ENCODE measurements around the gene DAPK1. TPM values are rescaled to one million over a fixed set of nuclear protein-coding genes. Genes with fewer than 3 reads are reported as not detected.
"Not testable (repeated sequence)": the region's sequence is repeated elsewhere in the genome, so short reads cannot be mapped to it uniquely, and the experiment has no call there.

Gene DAPK1
- total RNA-seq, 1 donor from 2014 or later: 24.6 TPM

DNA sequence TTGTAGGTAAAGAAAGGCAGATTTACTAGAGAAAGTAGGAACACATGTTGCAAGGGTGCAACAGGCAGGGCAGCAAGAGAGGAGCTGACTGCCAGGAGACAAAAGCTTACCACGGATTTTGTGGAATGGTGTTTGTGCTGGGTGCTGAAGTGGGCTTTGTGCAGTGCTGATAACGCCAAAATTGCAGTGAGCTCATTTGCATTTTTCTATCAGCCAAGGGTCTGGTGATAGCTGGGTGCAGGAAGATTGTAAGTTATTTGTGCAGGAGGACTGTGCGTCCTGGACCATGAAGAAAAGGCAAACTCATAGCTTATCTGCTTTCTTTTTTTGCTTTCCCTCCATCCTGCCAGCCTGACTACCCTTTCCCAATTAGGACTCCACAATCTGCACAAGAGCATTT lies 241.9 kb downstream of the DAPK1 start:
- Histone ChIP-seq H3K4me3 (no peak overlapping the region), H3K27me3 (no peaks in the 10 kb centered on the region), H3K27ac (no peak overlapping the region), H3K4me1 (no peaks in the 10 kb centered on the region), H3K36me3 (no peaks in the 10 kb centered on the region), H3K9me3 (peaks cover 4% of the 10 kb centered on the region)
- intact Hi-C loops (cut with DNase I): no loop called here
- DNase-seq (ENCODE audit: extremely low spot score in 2 of 2): no peak
- TF ChIP-seq CTCF (IDR thresholded peaks at IDR 0.05) (no peak), POLR2AphosphoS5 (IDR thresholded peaks at IDR 0.05; ENCODE audit: insufficient read depth in 1 of 2, low read depth in 1 of 2) (no peak), POLR2A (IDR thresholded peaks at IDR 0.05) (no peak)

DNA sequence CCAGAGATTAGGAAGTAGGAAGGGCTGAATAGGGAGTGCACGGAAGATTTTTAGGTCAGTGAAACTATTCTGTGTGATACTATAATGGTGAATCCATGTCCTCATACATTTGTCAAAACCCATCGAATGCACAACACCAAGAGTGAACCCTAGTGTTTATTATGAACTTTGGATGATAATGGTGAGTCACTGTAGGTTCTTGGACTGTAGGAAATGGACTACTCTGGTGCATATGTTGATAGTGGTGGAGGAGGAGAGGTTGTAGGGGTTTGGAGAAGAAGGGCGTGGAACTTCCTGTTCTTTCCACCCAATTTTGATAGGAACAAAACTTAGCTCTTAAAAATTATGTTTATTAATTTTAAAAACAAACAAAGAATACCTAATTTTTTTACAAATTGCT lies 242.5 kb downstream of the DAPK1 start:
- intact Hi-C loops (cut with DNase I): no loop called here
- no peak for TF ChIP-seq CTCF (IDR thresholded peaks at IDR 0.05)
- TF ChIP-seq POLR2A (IDR thresholded peaks at IDR 0.05): no peak
- TF ChIP-seq POLR2AphosphoS5 (IDR thresholded peaks at IDR 0.05; ENCODE audit: insufficient read depth in 1 of 2, low read depth in 1 of 2): no peak
- no peak for DNase-seq (ENCODE audit: extremely low spot score in 2 of 2)

GRCh38 chr9:87741326-87741725 lies 243.7 kb downstream of the DAPK1 start:
- no peaks in the 10 kb centered on the region for H3K4me1 ChIP-seq
- H3K9me3 ChIP-seq: peaks cover 4% of the 10 kb centered on the region
- intact Hi-C loops (cut with DNase I): no loop called here
- no peaks in the 10 kb centered on the region for H3K27me3 ChIP-seq
- no peak overlapping the region for H3K27ac ChIP-seq
- no peaks in the 10 kb centered on the region for H3K36me3 ChIP-seq
- no peak overlapping the region for H3K4me3 ChIP-seq
- TF ChIP-seq POLR2AphosphoS5 (IDR thresholded peaks at IDR 0.05; ENCODE audit: insufficient read depth in 1 of 2, low read depth in 1 of 2): no peak
- no peak for TF ChIP-seq CTCF (IDR thresholded peaks at IDR 0.05)
- TF ChIP-seq POLR2A (IDR thresholded peaks at IDR 0.05): no peak
- DNase-seq (ENCODE audit: extremely low spot score in 2 of 2): no peak

More for the DNA sequence above, 242.5 kb downstream of the DAPK1 start:
- no peaks in the 10 kb centered on the region for H3K36me3 ChIP-seq
- no peaks in the 10 kb centered on the region for H3K27me3 ChIP-seq
- H3K9me3 ChIP-seq: peaks cover 4% of the 10 kb centered on the region
- no peaks in the 10 kb centered on the region for H3K4me1 ChIP-seq
- H3K4me3 ChIP-seq: no peak overlapping the region
- no peak overlapping the region for H3K27ac ChIP-seq

GRCh38 chr9:87741891-87742290 lies 244.2 kb downstream of the DAPK1 start:
- Histone ChIP-seq H3K4me1 (no peaks in the 10 kb centered on the region), H3K36me3 (no peaks in the 10 kb centered on the region), H3K27ac (no peak overlapping the region), H3K4me3 (no peak overlapping the region), H3K9me3 (peaks cover 4% of the 10 kb centered on the region), H3K27me3 (no peaks in the 10 kb centered on the region)
- no peak for DNase-seq (ENCODE audit: extremely low spot score in 2 of 2)
- intact Hi-C loops (cut with DNase I): no loop called here
- no peak for TF ChIP-seq CTCF (IDR thresholded peaks at IDR 0.05)
- TF ChIP-seq POLR2A (IDR thresholded peaks at IDR 0.05): no peak
- no peak for TF ChIP-seq POLR2AphosphoS5 (IDR thresholded peaks at IDR 0.05; ENCODE audit: insufficient read depth in 1 of 2, low read depth in 1 of 2)

DNA sequence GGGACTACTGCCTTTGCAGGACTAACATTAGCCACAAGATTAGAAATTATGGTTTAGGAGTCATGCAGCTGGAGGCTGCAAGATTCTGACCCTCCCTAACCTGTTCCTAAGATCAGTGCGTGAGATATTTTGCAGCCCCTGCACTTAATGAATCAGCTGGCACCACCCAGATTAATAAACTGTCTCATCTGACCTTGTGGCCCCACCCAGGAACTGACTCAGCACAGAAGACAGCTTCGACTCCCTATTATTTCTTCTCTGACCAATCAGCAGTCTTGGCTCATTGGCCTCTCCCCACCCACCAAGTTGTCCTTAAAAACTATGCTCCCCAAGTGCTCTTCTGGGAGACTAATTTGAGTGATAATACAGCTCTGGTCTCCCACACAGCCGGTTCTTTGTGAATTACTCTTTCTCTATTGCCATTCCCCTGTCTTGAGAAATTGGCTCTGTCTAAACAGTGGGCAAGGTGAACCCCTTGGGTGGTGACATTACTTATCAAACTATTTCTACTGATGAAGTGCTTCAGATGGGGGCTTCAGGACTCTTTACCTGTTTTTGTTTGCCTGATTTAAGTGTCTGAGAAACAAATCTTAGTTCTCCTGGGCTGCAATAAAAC lies 245.3 kb downstream of the DAPK1 start:
- H3K9me3 ChIP-seq: peaks cover 4% of the 10 kb centered on the region
- H3K27me3 ChIP-seq: no peaks in the 10 kb centered on the region
- no peak overlapping the region for H3K4me3 ChIP-seq
- H3K36me3 ChIP-seq: no peaks in the 10 kb centered on the region
- no peak for DNase-seq (ENCODE audit: extremely low spot score in 2 of 2)
- H3K4me1 ChIP-seq: no peaks in the 10 kb centered on the region
- no peak for TF ChIP-seq POLR2AphosphoS5 (IDR thresholded peaks at IDR 0.05; ENCODE audit: insufficient read depth in 1 of 2, low read depth in 1 of 2)
- TF ChIP-seq POLR2A (IDR thresholded peaks at IDR 0.05): no peak
- TF ChIP-seq CTCF (IDR thresholded peaks at IDR 0.05): no peak
- intact Hi-C loops (cut with DNase I): no loop called here
- H3K27ac ChIP-seq: no peak overlapping the region

DNA sequence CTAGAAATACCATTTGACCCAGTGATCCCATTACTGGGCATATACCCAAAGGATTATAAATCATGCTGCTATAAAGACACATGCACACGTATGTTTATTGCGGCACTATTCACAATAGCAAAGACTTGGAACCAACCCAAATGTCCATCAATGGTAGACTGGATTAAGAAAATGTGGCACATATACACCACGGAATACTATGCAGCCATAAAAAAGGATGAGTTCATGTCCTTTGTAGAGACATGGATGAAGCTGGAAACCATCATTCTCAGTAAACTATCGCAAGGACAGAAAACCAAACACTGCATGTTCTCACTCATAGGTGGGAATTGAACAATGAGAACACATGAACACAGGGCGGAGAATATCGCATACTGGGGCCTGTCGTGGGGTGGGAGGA lies 246.6 kb downstream of the DAPK1 start:
- DNase-seq (ENCODE audit: extremely low spot score in 2 of 2); H3K36me3 ChIP-seq; H3K9me3 ChIP-seq; H3K4me1 ChIP-seq; H3K27me3 ChIP-seq; H3K4me3 ChIP-seq; intact Hi-C loops (cut with DNase I); H3K27ac ChIP-seq: not testable (repeated sequence)

All from vagina (tissue), 2 donors.